ENCODE results near the gene HOXA10.

Gene HOXA10

DNA sequence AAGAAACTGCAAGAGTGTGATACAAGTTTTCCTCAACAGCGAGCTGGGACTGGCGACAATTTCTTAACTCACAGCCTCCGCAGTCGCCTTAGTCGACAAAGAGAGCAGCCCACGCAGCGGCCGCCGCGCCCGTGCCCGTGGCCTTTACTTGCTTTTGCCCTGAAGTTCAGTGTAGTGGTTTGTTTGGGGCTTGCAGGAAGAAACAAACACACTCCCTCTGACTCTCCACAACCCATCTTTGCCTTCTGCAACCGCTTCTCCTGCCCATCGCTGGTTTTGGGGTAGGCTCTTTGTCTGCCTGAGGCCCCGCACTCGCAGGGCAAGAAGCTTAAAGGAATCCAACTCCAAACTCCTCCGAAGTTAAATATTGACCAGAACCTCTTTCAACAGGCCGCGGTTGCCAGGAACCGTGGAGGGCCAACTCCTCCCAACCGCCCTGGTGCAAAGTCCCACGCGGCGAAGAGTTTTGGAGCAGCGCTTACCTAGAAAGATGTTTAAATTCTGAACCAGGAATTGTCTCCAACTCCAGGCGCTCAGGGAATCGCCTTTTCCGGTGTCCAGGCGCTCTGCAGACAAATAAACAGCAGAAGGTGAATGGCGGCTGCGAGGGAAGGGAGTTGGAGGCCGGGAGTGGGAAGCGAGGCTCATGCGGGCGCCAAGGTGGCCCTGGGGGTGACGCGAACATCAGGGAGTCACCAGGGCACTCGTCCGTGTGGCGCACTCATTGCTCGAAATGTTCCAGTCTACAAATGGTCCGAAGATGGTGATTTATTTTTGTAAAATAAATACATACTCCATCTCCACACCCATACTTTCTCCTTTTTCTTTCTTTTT, 51.8 kb downstream of the HOXA10 start:
- Histone ChIP-seq H3K9me3 (ENCODE audit: control insufficient read depth, insufficient read depth, low read length) (no peaks in the 10 kb centered on the region), H3K9ac (ENCODE audit: low read depth, low read length) (no peak overlapping the region), H3K4me1 (ENCODE audit: insufficient read depth, low read length) (no peaks in the 10 kb centered on the region; the same call in 1 of the 2 replicates), H3K36me3 (ENCODE audit: insufficient read depth, low read length) (no peaks in the 10 kb centered on the region)

- no peaks in the 10 kb centered on the region; the same call in 1 of the 2 replicates for H3K4me1 ChIP-seq (ENCODE audit: insufficient read depth, low read length)
- H3K9ac ChIP-seq (ENCODE audit: low read depth, low read length): no peak overlapping the region
- H3K9me3 ChIP-seq (ENCODE audit: control insufficient read depth, insufficient read depth, low read length): no peaks in the 10 kb centered on the region
- H3K36me3 ChIP-seq (ENCODE audit: insufficient read depth, low read length): no peaks in the 10 kb centered on the region
These were observed 52.4 kb downstream of the HOXA10 start for GRCh38 chr7:27121684-27122076.

All from ES-I3 (cell line).